Peyer's patch (tissue), 4 donors: ENCODE data around the gene USP47.

Experiments used
- POLR2A ChIP-seq, 2 donors: fragments of 450-650 bp; IDR thresholded peaks; one replicate each; pipeline ENCODE4 v1.5.1; 2017; ENCODE audit warnings: antibody characterized with exemption in 2 of 2, mild to moderate bottlenecking in 2 of 2, moderate library complexity in 2 of 2
- TF ChIP-seq, protein P1 (sequence below), 6 experiments: fragments of 450-650 bp in 4 of 6; fragments of 200-600 bp in 2 of 6; sonication (generic) in 1 of 6; IDR thresholded peaks; one replicate each; pipeline ENCODE4 v1.5.1; 2017 to 2019; ENCODE audit warnings: antibody characterized with exemption in 6 of 6, mild to moderate bottlenecking in 3 of 6, moderate library complexity in 1 of 6

DNA sequence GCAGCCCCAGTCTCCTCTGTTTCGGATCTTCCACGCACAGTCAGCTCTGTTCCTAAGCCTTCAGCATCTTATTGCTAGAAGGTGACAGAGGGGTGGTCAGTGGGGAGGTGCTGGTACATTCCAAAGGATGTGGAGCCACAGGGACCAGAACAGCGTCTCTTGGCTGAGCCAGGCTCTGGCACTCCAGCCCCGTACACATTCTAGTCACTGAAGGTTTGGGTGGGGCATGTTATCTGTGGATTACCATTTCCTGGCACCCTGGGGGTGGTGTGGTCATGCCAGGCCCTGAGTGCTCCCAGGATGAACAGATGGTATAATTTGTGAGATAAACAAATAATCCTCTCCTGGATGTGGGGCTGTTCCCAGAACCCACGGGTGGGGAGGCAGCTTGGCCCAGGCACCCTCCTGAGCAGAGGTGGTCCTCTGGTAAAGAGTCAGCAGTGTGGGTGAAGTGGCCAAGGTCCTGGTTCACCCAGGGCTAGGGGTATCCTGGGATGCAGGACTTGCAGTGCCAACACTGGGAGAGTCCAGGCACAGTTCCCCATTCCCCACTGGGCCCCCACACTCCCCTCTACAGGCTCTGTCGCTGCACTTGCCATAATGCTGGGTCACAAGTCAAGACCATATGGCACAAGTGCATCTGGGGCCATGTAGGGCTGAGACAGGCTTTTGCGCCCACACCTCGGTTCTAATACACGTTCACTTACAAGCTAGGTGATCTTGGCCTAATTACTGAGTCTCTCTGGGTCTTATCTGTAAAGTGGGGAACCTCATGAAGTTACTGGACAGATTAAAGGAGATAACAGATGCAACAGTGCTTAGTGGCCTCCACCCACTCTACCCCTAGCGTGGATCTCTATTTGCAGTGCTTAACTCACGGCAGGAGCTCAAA is 133.7 kb downstream of the USP47 start:
- TF ChIP-seq, protein P1, sequence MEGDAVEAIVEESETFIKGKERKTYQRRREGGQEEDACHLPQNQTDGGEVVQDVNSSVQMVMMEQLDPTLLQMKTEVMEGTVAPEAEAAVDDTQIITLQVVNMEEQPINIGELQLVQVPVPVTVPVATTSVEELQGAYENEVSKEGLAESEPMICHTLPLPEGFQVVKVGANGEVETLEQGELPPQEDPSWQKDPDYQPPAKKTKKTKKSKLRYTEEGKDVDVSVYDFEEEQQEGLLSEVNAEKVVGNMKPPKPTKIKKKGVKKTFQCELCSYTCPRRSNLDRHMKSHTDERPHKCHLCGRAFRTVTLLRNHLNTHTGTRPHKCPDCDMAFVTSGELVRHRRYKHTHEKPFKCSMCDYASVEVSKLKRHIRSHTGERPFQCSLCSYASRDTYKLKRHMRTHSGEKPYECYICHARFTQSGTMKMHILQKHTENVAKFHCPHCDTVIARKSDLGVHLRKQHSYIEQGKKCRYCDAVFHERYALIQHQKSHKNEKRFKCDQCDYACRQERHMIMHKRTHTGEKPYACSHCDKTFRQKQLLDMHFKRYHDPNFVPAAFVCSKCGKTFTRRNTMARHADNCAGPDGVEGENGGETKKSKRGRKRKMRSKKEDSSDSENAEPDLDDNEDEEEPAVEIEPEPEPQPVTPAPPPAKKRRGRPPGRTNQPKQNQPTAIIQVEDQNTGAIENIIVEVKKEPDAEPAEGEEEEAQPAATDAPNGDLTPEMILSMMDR (IDR thresholded peaks at IDR 0.05) = no peak
- TF ChIP-seq POLR2A (IDR thresholded peaks at IDR 0.05) = no peak
